Inflammatory macrophage (primary cell): ENCODE results near the gene CCRL2.
"Not testable (repeated sequence)": the region's sequence is repeated elsewhere in the genome, so short reads cannot be mapped to it uniquely, and the experiment has no call there.

Experiments used
- DNase-seq, 2 donors: peaks; one replicate each; pipeline ENCODE4 v3.0.0-alpha.2; 2020 to 2022

Gene CCRL2

DNA sequence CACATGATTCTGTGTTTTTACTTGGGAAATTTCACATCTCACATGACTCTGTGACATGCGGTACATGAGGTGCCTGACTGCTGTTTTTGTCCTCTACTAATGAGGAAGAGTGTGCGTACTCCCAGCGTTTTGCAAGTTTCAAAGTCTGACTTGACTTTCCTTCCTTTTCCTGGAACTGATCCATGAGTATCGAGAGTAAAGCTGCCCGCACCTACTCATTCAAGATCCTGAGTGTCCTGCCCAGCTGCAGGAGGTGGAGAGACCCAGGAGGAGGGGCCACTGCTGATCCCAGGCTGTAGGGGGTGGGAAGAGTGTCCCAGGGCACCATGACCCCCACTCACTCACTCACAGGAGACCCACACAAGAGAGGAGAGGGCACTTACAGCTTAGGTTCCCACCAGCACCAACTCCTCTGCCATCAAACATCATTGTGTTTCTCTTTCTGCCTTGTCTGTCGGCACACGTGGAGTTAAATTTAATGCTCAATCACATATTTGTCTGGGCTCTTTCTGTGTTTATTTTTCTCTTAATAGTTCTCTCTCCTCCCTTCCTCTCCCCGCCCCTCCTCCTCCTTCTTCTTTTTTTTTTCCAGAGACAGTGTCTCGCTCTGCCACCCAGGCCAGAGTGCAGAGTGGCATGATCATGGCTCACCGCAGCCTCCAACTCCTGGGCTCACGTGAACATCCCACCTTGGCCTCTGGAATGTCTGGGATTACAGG, 1.6 kb upstream of the CCRL2 start:
- DNase-seq, result peak; percentile 92 to 94

DNA sequence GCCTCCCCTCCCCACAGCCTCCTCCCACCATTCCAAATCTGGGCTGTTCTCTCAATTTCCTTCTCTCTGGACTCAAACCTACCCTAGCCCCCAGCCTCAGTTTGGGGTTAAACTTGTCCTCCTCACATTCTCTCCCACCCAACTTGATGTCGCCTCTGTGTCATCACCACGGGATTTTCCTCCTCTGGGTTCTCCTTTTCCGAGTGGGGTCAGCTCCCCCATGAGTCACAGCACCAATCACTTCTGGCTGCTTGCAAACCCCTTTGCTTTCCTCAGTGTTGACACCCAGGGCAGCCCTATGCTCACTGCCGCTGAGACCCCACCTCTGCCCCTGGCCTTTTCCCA, 644 bp upstream of the CCRL2 start:
- DNase-seq, result peak; percentile 92 to 97

DNA sequence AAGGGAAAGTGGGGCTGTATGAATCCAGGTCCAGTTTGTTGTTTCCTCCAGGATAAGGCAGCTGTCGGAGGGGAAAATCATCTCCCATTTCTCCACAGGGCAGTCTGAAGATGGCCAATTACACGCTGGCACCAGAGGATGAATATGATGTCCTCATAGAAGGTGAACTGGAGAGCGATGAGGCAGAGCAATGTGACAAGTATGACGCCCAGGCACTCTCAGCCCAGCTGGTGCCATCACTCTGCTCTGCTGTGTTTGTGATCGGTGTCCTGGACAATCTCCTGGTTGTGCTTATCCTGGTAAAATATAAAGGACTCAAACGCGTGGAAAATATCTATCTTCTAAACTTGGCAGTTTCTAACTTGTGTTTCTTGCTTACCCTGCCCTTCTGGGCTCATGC, 911 bp downstream of the CCRL2 start:
- peak; percentile 36 to 63 for DNase-seq

DNA sequence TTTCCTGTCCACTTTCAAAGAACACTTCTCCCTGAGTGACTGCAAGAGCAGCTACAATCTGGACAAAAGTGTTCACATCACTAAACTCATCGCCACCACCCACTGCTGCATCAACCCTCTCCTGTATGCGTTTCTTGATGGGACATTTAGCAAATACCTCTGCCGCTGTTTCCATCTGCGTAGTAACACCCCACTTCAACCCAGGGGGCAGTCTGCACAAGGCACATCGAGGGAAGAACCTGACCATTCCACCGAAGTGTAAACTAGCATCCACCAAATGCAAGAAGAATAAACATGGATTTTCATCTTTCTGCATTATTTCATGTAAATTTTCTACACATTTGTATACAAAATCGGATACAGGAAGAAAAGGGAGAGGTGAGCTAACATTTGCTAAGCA, 1.8 kb downstream of the CCRL2 start:
- no peak for DNase-seq

GRCh38 chr3:46409739-46410489, 2.9 kb downstream of the CCRL2 start:
- DNase-seq, result no peak

GRCh38 chr3:46410669-46411068, 3.6 kb downstream of the CCRL2 start:
- no peak for DNase-seq

DNA sequence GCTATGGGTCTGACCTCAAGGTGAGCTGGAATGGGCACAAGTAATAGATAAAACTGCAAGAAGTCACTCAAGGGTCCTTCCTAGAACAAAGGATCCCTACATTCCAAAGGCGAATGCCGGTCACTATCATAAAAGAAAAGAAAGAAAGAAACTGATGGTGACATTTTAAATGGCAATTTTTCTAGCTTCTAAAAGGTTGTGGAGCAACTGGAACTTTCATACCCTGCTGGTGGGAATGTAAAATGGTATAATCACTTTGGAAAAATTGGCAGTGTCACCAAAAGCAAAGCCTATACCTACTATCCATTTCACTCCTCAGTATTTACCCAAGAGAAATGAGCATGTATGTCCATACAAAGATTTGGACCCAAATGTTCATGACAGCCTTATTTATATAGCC, 4.2 kb downstream of the CCRL2 start:
- no peak for DNase-seq

DNA sequence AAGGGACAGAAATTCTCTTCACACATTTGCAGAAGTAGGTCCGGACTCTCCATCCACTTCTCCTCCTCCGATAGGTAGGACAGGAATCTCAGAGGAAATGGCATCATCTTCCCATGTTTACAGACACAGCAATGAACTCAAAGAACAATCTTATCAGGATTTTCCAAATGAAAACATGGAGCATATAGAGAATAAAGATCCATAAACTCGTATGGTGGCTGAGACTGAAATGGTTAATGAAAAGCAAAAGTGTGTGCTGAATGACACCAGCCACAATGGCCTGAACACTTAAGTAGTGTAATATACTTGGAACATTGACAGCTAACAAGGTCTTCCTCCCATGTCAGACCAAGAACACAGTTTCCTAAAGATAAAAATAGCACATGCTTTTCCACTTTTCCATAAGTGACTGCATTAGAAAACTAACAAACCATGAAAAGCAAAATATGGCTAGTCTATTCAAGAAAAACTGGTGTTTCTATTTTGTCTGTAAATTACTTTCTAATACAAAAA, 5.8 kb downstream of the CCRL2 start:
- DNase-seq, result no peak

DNA sequence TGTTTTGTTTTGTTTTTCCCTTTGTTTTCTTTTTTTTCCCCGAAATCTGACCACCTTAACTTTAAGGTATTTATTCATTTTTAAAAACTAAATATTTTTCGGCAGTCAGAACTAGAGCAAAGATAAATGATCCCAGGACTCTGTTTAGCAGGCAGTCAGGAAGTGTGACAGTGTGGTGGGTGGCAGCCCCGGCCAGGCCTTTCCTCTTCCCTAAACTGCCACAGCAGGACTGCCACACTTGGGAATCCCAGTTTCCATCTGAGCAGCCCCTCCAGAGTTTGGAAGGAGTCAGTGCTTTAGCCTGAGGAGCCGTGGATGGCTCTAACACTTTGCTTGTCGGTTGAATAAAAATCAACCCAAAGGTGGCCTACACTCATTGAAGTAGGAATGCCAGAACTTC, 6.9 kb downstream of the CCRL2 start:
- peak in 1 of 2 donors; percentile 50 for DNase-seq

DNA sequence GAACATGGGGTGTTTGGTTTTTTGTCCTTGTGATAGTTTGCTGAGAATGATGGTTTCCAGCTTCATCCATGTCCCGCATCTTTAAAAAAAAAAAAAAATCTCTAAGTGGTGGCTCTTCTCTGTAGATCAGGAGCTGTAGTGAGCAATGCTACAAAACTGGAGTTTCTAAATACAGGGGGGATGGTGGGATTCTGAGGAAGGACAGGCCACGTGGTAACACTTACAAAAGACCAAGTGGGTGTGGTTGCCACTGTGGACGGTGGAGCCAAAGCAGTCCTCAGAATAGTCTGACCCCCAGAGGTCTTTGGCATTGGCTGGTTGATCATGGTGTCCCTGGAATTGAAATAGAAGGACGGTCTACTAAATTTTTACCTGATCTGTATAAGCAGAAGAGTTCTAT, 7.7 kb downstream of the CCRL2 start:
- DNase-seq, result peak; percentile 56 to 61

GRCh38 chr3:46416125-46416810, 9.2 kb downstream of the CCRL2 start:
- DNase-seq, result peak in 1 of 2 donors; percentile 17

DNA sequence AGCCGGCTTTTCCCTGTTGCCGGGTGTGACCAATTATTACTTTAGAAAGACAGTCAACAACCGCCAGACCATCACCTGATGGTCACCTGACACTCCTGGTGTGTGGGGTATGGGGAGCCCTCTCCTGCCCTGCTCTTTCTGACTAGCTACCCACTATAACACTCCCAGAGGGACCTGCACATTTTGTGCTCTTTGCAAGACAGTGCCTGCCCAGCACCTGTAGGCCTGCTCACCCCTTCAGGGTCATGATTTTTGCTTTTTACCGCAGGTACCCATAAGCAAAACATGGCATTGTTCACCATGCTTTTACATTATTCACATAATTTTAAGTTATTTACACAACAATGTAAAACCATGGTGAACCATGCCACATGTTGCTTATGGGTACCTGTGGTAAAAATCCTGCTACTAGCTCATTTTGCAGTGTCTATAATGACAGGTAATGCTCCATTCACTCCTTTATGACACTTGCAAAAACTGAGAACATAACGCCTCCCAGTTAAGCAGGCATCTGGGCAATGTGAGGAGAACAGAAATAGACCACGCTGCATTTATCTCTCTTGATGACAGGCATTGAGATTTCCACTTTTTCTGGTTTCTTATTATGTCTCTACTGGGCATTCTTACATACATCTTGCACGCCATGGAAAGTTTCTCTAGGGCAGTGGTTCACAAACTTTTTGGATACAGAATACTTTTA, 9.9 kb downstream of the CCRL2 start:
- no peak for DNase-seq

GRCh38 chr3:46417841-46418611, 11.0 kb downstream of the CCRL2 start:
- DNase-seq, result no peak

GRCh38 chr3:46419816-46420215, 12.8 kb downstream of the CCRL2 start:
- DNase-seq, result no peak

DNA sequence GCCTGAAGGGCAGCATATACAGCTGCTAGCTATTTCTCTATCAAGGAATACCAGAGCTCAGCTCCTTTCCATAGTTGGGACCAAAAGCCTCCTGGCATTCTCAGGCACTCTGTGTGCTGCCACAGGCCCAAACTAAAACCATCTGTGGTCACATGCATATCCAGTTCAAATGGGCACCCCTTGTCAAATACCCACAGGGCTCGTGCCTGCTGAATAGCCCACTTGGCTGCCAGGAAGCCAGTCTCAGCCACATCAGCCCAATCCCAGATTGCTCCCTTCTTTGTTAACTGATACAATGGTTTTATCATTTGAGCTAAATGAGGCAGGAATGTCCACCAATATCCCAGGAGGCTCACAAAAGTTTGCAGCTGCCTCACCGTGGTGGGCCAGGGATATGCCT, 13.9 kb downstream of the CCRL2 start:
- no peak for DNase-seq

DNA sequence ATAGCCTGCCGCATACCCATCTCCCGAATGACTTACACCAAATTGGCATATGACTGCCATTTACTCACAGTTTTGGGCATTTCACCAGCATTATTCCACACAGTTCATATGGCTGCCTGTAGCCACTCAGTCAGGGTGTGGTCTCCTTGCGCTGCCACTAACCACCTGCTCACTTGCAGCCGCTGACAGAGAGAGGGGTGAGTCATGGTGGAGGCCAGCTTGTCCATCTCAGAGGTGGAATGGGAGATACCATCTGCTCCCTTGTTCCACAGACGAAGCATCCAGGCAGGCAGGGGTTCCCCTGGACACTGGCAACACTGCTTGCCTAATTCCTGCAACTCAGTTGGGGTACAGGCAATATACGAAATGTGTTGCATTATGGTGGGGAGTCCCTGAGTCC, 15.6 kb downstream of the CCRL2 start:
- no peak for DNase-seq

- DNase-seq, result peak; percentile 49 to 65
These were observed 16.5 kb downstream of the CCRL2 start for GRCh38 chr3:46423588-46423987.

- DNase-seq, result not testable (repeated sequence)
These were observed 19.4 kb downstream of the CCRL2 start for GRCh38 chr3:46426476-46426875.

GRCh38 chr3:46427404-46427803, 20.3 kb downstream of the CCRL2 start:
- DNase-seq, result not testable (repeated sequence)

- DNase-seq, result no peak
These were observed 21.1 kb downstream of the CCRL2 start for GRCh38 chr3:46427916-46428833.

GRCh38 chr3:46429250-46429649, 22.2 kb downstream of the CCRL2 start:
- no peak for DNase-seq
